Astrocyte (in vitro differentiated cells and primary cell): ENCODE results near the gene PTPN6. TPM values are rescaled to one million over a fixed set of nuclear protein-coding genes. Genes with fewer than 3 reads are reported as not detected.

Source experiments
- DNase-seq: peaks from one replicate; pipeline ENCODE4 v3.0.0-alpha.2; 2010; ENCODE audit warnings: low read depth
- FAIRE-seq: peaks from 2 replicates; lab custom pipeline; 2011; peaks lifted over from hg19 to GRCh38; lab: Jason Lieb, UNC
- H2AFZ ChIP-seq: 2 replicates; pipeline ENCODE4 v1.6.0; 2012; ENCODE audit warnings: low read depth, low read length, inconsistent platforms
- H3K27ac ChIP-seq: 2 replicates; pipeline ENCODE4 v1.5.1; 2011; ENCODE audit warnings: low read depth, low read length, inconsistent platforms
- H3K27me3 ChIP-seq: 2 replicates; pipeline ENCODE4 v1.6.0; 2011; ENCODE audit warnings: low read length, inconsistent platforms; ENCODE audit not compliant: insufficient read depth
- H3K36me3 ChIP-seq: 2 replicates; pipeline ENCODE4 v1.5.1; 2011; ENCODE audit warnings: low read length, inconsistent platforms; ENCODE audit not compliant: insufficient read depth
- H3K4me1 ChIP-seq: 2 replicates; pipeline ENCODE4 v1.5.1; 2011; ENCODE audit warnings: low read length, inconsistent platforms; ENCODE audit not compliant: insufficient read depth
- H3K4me2 ChIP-seq: 2 replicates; pipeline ENCODE4 v1.6.0; 2012; ENCODE audit warnings: low read length, inconsistent platforms
- H3K4me3 ChIP-seq: 2 replicates; pipeline ENCODE4 v1.5.1; 2011; ENCODE audit warnings: low read depth, mild to moderate bottlenecking, low read length, inconsistent platforms; ENCODE audit not compliant: insufficient read depth
- H3K79me2 ChIP-seq: 2 replicates; pipeline ENCODE4 v1.6.0; 2012; ENCODE audit warnings: mild to moderate bottlenecking, low read length, inconsistent platforms; ENCODE audit not compliant: insufficient read depth
- H3K9ac ChIP-seq: 2 replicates; pipeline ENCODE4 v1.6.0; 2012; ENCODE audit warnings: mild to moderate bottlenecking, low read length, inconsistent platforms
- H3K9me3 ChIP-seq: 2 replicates; pipeline ENCODE4 v1.5.1; 2012; ENCODE audit warnings: low read depth, mild to moderate bottlenecking, low read length, inconsistent platforms; ENCODE audit not compliant: insufficient read depth
- H4K20me1 ChIP-seq: 2 replicates; pipeline ENCODE4 v1.6.0; 2012; ENCODE audit warnings: low read length, inconsistent platforms; ENCODE audit not compliant: insufficient read depth
- H3K27ac Mint-ChIP-seq: one replicate; pipeline ENCODE4 v1.8.0; 2021; ENCODE audit warnings: mild to moderate bottlenecking, mixed read lengths; ENCODE audit not compliant: unreplicated experiment
- H3K27me3 Mint-ChIP-seq: one replicate; pipeline ENCODE4 v1.8.0; 2021; ENCODE audit warnings: low read depth, mixed read lengths; ENCODE audit not compliant: unreplicated experiment
- H3K36me3 Mint-ChIP-seq: one replicate; pipeline ENCODE4 v1.8.0; 2021; ENCODE audit warnings: low read depth, mixed read lengths; ENCODE audit not compliant: unreplicated experiment
- H3K4me1 Mint-ChIP-seq: one replicate; pipeline ENCODE4 v1.8.0; 2021; ENCODE audit warnings: low read depth, mixed read lengths; ENCODE audit not compliant: unreplicated experiment
- H3K4me3 Mint-ChIP-seq: one replicate; pipeline ENCODE4 v1.8.0; 2021; ENCODE audit warnings: mild to moderate bottlenecking, moderate library complexity, mixed read lengths; ENCODE audit not compliant: unreplicated experiment
- H3K9me3 Mint-ChIP-seq: one replicate; pipeline ENCODE4 v1.8.0; 2021; ENCODE audit warnings: mild to moderate bottlenecking, mixed read lengths; ENCODE audit not compliant: unreplicated experiment
- CTCF ChIP-seq: IDR thresholded peaks from 2 replicates; pipeline ENCODE4 v1.5.1; 2011; ENCODE audit warnings: low read depth, mild to moderate bottlenecking, inconsistent platforms, low read length, moderate library complexity; ENCODE audit not compliant: insufficient read depth
- EZH2 ChIP-seq: IDR thresholded peaks from 2 replicates; pipeline ENCODE4 v1.6.1; 2012; ENCODE audit warnings: mild to moderate bottlenecking, low read length, inconsistent platforms; ENCODE audit not compliant: insufficient read depth
- total RNA-seq: library from RNA; stranded (reverse); gene quantifications from 2 replicates; pipeline ENCODE4 v1.2.1, GENCODE V29; 2021

The PTPN6 gene
- total RNA-seq, 1 donor from 2014 or later, result 8.9 TPM

- Mint-ChIP-seq H3K36me3 (peaks cover 14% of the 10 kb centered on the region), H3K27me3 (no peaks in the 10 kb centered on the region), H3K4me1 (peaks cover 39% of the 10 kb centered on the region), H3K27ac (no peak overlapping the region), H3K9me3 (no peaks in the 10 kb centered on the region), H3K4me3 (peak overlapping the region; percentile 34)
- peaks cover 8% of the 10 kb centered on the region for H3K79me2 ChIP-seq
- H3K9me3 ChIP-seq, result no peaks in the 10 kb centered on the region
- H3K4me3 ChIP-seq, result no peak overlapping the region
- no peaks in the 10 kb centered on the region for H4K20me1 ChIP-seq
- TF ChIP-seq EZH2, result no peak
- H3K4me2 ChIP-seq, result no peak overlapping the region
- H3K9ac ChIP-seq, result no peak overlapping the region
- DNase-seq (no peak), FAIRE-seq (no peak)
- no peak overlapping the region for H3K27ac ChIP-seq
- H2AFZ ChIP-seq, result no peak overlapping the region
- no peaks in the 10 kb centered on the region for H3K27me3 ChIP-seq
- peaks cover 2% of the 10 kb centered on the region for H3K36me3 ChIP-seq
- H3K4me1 ChIP-seq, result peaks cover 35% of the 10 kb centered on the region
Observed at GRCh38 chr12:6921996-6922946, 28.9 kb upstream of the PTPN6 start.

GRCh38 chr12:6923003-6923732, 28.0 kb upstream of the PTPN6 start:
- peaks cover 2% of the 10 kb centered on the region for H3K36me3 ChIP-seq
- no peaks in the 10 kb centered on the region for H3K27me3 ChIP-seq
- no peak overlapping the region for H3K4me3 ChIP-seq
- H2AFZ ChIP-seq, result no peak overlapping the region
- DNase-seq, result no peak
- H3K36me3 Mint-ChIP-seq, result peaks cover 14% of the 10 kb centered on the region
- H3K4me3 Mint-ChIP-seq, result peak overlapping the region; percentile 45
- no peaks in the 10 kb centered on the region for H3K9me3 Mint-ChIP-seq
- H3K9ac ChIP-seq, result no peak overlapping the region
- peaks cover 29% of the 10 kb centered on the region for H3K4me1 ChIP-seq
- FAIRE-seq, result no peak
- TF ChIP-seq EZH2 (no peak), CTCF (no peak)
- no peaks in the 10 kb centered on the region for H3K27me3 Mint-ChIP-seq
- H3K4me1 Mint-ChIP-seq, result peaks cover 35% of the 10 kb centered on the region
- H3K9me3 ChIP-seq, result no peaks in the 10 kb centered on the region
- peaks cover 12% of the 10 kb centered on the region for H3K79me2 ChIP-seq
- no peaks in the 10 kb centered on the region for H4K20me1 ChIP-seq
- no peak overlapping the region for H3K27ac ChIP-seq
- no peak overlapping the region for H3K27ac Mint-ChIP-seq
- no peak overlapping the region for H3K4me2 ChIP-seq

- no peak overlapping the region for H3K4me3 ChIP-seq
- Mint-ChIP-seq H3K27me3 (no peaks in the 10 kb centered on the region), H3K9me3 (no peaks in the 10 kb centered on the region), H3K27ac (no peak overlapping the region), H3K4me1 (peaks cover 35% of the 10 kb centered on the region), H3K4me3 (no peak overlapping the region), H3K36me3 (peaks cover 14% of the 10 kb centered on the region)
- H3K27ac ChIP-seq, result no peak overlapping the region
- peaks cover 29% of the 10 kb centered on the region for H3K4me1 ChIP-seq
- no peak for TF ChIP-seq CTCF
- no peak for TF ChIP-seq EZH2
- peaks cover 4% of the 10 kb centered on the region for H4K20me1 ChIP-seq
- H2AFZ ChIP-seq, result no peak overlapping the region
- H3K27me3 ChIP-seq, result no peaks in the 10 kb centered on the region
- no peaks in the 10 kb centered on the region for H3K9me3 ChIP-seq
- H3K9ac ChIP-seq, result peak overlapping the region; percentile 95
- H3K36me3 ChIP-seq, result peaks cover 2% of the 10 kb centered on the region
- peak overlapping the region; percentile 98 for H3K4me2 ChIP-seq
- DNase-seq, result no peak
- FAIRE-seq, result no peak
- peaks cover 17% of the 10 kb centered on the region for H3K79me2 ChIP-seq
Observed at GRCh38 chr12:6923851-6924250, 27.3 kb upstream of the PTPN6 start.
